Cardiac septum (tissue), 1 donor: ENCODE measurements around the gene HMCN2. TPM values are rescaled to one million over a fixed set of nuclear protein-coding genes. Genes with fewer than 3 reads are reported as not detected.

Source experiments
- DNase-seq: peaks from one replicate; pipeline ENCODE4 v3.0.0-alpha.2; 2020; ENCODE audit warnings: low spot score
- intact Hi-C: fragments of 100-400 bp; cut with DNase I; formaldehyde crosslinking; loops from one replicate; pipeline ENCODE4 v1.14.0; 2022
- total RNA-seq: library from RNA; stranded (reverse); fragmentation: NEBNext Ultra II Directional; extraction: Animal tissue kit (Norgen Biotek cat#: 25700); gene quantifications from one replicate; pipeline ENCODE4 v1.2.1, GENCODE V29; 2021
- donor health status: DM: no; HTN: no; CAD: no.

HMCN2 gene
- total RNA-seq, 1 donor from 2014 or later, result 5.3 TPM

GRCh38 chr9:130448035-130448624 is 182.6 kb downstream of the HMCN2 start:
- intact Hi-C loops, result no loop called here
- no peak for DNase-seq

DNA sequence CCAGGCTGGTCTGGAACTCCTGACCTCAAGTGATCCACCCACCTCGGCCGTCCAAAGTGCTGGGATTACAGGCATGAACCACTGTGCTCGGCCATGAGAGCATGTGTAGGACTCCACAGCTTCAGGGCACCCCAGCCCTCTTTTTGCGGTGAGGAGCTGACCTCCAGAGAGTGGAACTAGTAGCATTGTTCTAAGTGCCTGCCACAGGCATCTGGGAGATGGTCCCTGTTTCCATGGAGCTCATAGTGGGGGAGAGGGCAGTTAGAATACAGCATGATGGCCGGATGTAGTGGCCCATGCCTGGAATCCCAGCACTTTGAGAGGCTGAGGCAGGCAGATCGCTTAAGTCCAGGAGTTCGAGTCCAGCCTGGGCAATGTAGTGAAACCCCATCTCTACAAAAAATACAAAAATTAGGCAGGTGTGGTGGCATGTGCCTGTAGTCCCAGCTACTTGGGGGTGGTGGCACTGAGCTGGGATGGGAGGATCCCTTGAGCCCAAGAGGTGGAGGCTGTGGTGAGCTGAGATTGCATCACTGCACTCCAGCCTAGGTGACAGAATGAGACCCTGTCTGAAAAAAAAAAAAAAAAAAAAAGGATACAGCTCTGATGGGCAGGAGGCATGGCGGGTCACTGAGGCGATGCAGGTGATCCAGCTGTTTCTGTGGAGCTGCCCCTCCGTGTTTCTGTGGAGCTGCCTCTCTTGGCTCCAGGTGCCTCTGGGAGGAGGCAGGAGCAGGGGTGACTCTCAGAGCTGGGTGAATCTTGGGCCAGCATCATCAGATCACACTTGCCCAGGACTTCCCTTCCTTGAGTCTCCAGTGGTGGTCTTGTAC is 183.4 kb downstream of the HMCN2 start:
- intact Hi-C loops, result no loop called here
- no peak for DNase-seq

DNA sequence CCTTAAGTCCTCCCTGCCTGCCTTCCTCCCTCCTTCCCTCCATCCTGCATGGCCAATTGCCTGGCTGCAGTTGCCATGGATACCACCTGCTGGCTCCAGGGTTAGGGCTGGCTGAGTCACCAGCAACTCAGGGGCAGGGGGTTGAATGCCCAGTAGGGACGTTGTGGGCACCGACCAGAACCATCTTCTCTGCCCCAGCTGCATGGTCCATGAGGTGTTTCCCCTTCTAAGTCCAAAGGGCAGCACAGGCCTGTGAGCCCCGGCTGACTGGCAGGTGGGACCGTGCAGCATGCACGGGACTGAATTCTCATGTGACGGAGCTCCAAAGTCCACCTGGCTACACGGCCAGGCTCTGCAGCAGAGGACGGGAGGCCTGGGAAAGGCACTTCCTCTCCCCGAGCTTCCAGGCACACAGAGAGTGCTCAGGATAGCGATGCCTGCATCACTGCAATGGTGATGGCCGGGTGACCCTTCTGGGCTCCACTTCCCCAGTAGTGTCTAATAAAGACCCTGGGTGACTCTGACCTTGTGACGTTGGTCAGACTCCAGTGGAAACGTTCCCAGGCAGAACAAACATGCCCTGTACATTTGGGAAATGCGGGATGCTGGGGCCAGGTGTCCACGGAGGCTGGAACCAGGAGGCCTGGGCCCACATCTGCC is 184.9 kb downstream of the HMCN2 start:
- intact Hi-C loops, result no loop called here
- DNase-seq, result no peak

DNA sequence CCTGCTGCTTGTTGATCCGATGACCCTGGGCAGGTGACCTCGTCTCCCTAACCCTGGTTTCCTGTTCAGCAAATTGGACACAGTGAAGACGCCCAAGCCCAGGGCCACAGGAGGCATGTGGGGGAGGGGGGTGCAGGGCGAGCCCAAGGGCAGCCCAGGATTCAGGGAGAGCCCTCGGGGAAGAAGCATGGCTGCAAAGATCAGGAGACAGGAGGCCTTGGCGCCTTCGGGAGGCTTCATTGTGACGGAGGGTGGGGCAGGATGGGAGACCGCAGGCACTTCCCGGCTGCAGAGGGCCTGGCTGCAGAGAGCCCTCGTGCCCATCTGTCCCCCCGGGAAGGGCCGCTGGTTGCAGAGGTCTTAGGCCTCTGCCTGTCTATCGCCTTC is 185.4 kb downstream of the HMCN2 start:
- intact Hi-C loops, result no loop called here
- DNase-seq, result no peak

DNA sequence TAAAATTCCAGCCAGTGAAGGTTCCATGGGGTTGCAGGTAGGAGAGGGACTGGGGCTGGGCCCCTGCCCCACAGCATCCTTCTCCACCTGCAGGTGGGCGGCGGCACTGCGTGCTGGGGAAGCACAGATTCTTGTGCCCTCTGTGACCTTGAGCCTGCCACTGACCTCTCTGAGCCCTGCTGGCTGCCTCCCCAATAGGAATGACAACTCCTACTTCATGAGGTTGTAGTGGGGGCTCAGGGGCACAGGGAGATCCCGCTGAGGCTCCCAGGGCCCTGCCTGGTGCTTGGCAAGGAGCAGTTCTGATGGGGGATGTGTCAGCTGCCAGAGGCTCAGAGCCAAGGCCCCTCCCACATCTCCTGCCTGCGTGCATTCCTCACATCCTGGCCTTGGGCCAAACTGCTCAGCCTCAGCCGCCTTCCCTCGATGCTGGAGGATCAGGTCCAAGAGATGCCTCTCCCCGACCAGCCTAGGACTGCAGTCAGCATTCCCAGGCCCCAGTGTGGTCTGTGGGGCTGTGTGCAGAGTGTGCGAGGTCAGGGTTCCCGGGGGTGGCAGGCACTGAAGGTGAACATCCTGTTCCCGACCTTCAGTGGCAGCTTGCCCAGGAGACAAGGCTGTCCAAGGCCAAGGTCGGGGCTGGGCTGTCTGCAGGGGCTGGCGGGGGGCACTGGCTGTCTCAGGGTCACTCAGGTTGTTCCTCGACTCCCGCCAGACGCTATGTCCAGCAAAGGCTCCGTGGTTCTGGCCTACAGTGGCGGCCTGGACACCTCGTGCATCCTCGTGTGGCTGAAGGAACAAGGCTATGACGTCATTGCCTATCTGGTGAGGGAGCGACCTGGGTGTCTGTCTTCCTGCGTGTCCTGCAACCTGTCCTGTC is 186.2 kb downstream of the HMCN2 start:
- intact Hi-C loops, result no loop called here
- DNase-seq, result peak; percentile 90

DNA sequence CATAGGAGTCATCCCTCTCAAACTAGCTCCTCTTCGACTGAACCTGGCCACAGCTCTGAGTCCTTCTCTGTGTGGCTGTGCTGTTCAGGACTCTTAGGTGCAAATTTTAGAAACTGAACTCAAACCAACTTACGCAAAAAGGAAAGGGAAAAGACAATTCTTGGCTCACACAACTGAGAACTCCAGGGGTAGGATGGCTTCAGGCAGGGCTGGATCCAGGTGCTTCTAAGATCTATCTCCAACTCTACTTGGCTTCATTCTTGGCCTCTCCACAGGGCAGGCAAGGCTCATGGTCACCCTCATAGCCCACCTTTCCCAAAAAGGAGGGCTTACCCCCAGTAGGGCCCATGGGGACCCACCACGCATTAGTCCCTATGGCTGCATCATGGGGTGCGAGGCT is 187.3 kb downstream of the HMCN2 start:
- no peak for DNase-seq
- intact Hi-C loops, result no loop called here

- peak; percentile 80 for DNase-seq
- intact Hi-C loops, result no loop called here
These were observed 187.9 kb downstream of the HMCN2 start for GRCh38 chr9:130453487-130453886.

DNA sequence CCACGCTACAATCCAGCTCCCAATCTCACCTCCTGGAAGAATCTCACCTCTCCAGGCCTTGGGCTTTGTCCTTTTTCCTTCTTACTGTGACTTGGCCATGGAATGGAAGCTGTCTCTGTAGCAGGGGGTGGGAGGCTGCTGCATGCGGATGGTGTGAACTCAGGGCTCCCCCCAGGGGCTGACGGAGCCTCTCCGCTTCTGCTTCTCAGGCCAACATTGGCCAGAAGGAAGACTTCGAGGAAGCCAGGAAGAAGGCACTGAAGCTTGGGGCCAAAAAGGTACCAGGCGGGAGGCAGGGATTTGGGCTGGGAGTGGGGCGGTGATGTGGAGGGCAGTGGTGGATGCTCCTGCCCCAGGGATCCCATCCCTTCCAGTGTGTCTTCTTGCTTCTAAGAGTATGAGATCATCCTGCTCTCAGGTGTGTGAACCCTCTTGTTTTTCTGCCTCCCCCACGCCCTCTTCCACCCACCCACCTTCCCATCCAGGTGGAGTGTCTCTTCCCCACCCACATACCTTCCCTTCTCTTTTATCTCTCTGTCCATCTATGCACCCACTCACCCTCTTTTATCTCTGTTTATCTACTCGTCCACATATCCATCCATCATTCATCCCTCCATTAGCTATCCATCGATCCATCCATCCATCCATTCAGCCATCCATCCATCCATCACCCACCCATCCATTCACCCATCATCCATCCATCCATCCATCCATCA is 188.7 kb downstream of the HMCN2 start:
- intact Hi-C loops, result no loop called here

GRCh38 chr9:130454812-130455325 is 189.3 kb downstream of the HMCN2 start:
- no peak for DNase-seq
- intact Hi-C loops, result no loop called here

More for the DNA sequence above, 188.7 kb downstream of the HMCN2 start:
- no peak for DNase-seq

- intact Hi-C loops, result no loop called here
- no peak for DNase-seq
These were observed 192.7 kb downstream of the HMCN2 start for GRCh38 chr9:130458027-130458803.

DNA sequence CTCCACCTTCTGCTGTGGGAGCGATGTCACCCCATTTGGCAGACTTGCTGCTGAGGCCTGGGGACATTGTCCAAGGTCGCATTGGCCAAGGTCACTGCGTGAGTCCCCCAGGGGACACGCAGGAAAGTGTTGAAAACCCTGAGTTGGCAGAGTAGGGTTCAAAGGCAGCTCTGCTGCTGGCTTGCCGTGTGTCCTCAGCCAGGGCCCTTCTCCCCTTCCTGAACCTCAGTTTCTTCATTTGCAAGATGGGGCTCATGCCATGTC is 193.2 kb downstream of the HMCN2 start:
- intact Hi-C loops, result no loop called here
- DNase-seq, result no peak

GRCh38 chr9:130459151-130459550 is 193.6 kb downstream of the HMCN2 start:
- no peak for DNase-seq
- intact Hi-C loops, result no loop called here

DNA sequence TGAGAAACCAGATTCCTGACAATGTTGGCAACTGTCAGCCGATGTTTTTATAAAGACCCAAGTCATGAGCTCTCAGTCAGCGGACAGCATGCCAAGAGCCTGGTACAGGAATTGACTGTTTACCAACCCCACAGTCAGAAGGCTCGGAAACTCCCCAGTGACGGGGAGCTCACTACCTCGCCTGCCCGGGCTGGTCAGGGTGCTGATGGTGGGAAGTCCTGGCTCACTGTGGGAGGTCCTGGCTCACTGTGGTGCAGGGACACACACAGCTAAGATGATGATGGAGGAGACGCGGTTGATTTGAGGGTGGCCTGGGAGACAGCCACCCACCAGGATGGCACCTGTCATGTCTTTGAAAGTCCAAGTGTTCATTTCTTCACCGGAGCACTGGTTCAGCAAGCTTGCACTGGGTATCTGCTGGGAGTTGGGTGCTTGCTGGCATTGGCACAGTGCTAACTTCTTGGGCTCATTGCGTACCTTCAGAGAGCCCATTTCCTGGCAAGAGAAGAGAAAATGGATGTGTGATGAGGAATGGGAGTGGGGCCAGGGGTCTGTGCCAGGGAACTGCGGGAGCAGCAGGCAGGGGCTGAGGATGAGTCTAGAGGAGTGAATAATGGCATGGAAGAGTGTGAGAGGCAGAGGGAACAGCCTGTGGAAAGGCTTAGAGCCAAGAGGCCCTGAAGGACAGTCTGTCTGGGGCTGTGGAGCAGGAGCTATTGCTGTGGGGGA is 194.5 kb downstream of the HMCN2 start:
- intact Hi-C loops, result loop anchor here (5.0 kb wide), 2 partner anchors 117 to 172 kb away; partner anchors contain the start of gene FUBP3
- no peak for DNase-seq

DNA sequence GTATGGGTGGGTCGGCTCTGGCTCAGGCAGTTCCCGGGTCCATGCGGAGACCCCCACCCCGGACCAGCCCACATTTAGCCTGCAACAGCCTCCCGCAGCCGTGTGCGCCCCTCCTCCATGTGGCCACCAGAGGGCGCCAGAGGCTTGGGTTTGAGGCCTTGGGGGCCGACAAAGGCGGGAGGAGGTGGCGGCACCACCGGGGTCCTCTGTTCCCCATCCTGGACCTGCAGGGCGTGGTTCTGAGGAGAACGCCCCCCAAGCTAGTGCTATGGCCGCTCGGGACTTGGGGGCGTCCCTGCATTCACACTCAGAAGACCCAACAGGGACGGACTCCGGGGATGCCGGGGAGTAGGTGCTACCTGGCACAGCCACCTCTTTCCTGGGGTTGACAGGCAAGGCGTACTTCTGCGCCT is 195.7 kb downstream of the HMCN2 start:
- intact Hi-C loops, result loop anchor here (1.0 to 5.0 kb wide), 3 partner anchors 116 to 221 kb away; partner anchors contain the start of gene FUBP3
- DNase-seq, result no peak

DNA sequence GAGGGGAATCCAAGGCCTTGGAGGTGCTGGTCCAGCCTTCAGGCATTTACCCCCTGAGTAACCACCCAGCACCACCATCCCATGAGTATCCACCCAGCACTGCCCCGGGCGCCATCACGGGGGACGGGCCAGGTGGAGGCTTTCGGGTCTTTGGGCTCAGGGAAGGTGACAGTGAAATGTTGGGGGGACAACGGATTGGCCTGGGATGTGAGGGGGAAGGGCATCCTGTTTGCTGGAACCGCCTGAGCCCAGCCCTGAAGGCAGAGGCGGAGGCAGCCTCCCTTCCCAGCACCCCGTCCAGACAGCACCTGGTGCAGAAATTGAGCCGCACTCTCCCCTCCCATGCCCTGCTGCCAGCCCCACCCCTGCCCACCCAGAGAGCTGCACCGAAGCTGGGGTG is 196.2 kb downstream of the HMCN2 start:
- intact Hi-C loops, result loop anchor here (1.0 to 5.0 kb wide), 3 partner anchors 116 to 221 kb away; partner anchors contain the start of gene FUBP3
- no peak for DNase-seq

- DNase-seq, result no peak
- intact Hi-C loops, result loop anchor here (5.0 kb wide), 2 partner anchors 114 to 169 kb away; partner anchors contain the start of gene FUBP3
These were observed 197.4 kb downstream of the HMCN2 start for GRCh38 chr9:130462685-130463540.
